Activated naive CD4-positive, alpha-beta T cell (primary cell): Measurements from ENCODE around the gene SDHAF3.

ENCODE experiments used
- DNase-seq, 4 experiments: peaks; one replicate each; lab custom pipeline; 2025; lab: John Stamatoyannopoulos, UW

The SDHAF3 gene

GRCh38 chr7:97218767-97219166, 101.3 kb downstream of the SDHAF3 start:
- no peak for DNase-seq

- DNase-seq: no peak
Measured at GRCh38 chr7:97219237-97219636, 101.7 kb downstream of the SDHAF3 start.

- no peak for DNase-seq
Measured at GRCh38 chr7:97224316-97224715, 106.8 kb downstream of the SDHAF3 start.

- DNase-seq: no peak
Measured at GRCh38 chr7:97226541-97226940, 109.0 kb downstream of the SDHAF3 start.
